Choroid plexus epithelial cell (primary cell): ENCODE results near the gene ADARB2.

Experiments
- DNase-seq: peaks from one replicate; pipeline ENCODE4 v3.0.0-alpha.2; 2010; ENCODE audit warnings: low read depth
- H3K4me3 ChIP-seq: 2 replicates; pipeline ENCODE4 v1.5.1; 2011; ENCODE audit warnings: low read depth, mild to moderate bottlenecking, control low read depth, low read length, moderate library complexity
- TF ChIP-seq, protein P1 (sequence below): conservative IDR thresholded peaks from 2 replicates; pipeline ENCODE4 v1.5.1; 2011; ENCODE audit warnings: low read depth, mild to moderate bottlenecking, control low read depth, inconsistent platforms, low read length, moderate library complexity

ADARB2 gene

DNA sequence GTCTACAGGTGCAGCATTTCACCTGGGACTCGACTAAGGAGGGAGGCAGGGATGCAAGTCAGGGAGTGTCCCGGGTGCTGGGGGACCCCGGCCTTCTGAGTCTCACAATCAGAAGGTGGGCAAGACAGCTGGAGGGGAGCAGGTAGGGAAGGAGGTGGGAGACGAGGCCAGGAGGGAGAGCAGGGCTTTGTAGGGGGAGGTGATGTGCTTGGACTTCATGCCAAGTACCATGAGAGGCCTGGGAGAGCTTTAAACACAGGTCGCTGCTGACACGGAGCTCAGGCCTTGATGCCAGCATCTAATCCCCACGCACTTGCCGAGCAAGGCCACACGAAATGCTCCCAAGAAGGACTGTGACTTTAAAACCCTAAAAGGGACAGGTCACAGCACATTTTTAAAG lies 244.7 kb downstream of the ADARB2 start:
- no peak for DNase-seq
- no peak overlapping the region for H3K4me3 ChIP-seq
- TF ChIP-seq, protein P1, sequence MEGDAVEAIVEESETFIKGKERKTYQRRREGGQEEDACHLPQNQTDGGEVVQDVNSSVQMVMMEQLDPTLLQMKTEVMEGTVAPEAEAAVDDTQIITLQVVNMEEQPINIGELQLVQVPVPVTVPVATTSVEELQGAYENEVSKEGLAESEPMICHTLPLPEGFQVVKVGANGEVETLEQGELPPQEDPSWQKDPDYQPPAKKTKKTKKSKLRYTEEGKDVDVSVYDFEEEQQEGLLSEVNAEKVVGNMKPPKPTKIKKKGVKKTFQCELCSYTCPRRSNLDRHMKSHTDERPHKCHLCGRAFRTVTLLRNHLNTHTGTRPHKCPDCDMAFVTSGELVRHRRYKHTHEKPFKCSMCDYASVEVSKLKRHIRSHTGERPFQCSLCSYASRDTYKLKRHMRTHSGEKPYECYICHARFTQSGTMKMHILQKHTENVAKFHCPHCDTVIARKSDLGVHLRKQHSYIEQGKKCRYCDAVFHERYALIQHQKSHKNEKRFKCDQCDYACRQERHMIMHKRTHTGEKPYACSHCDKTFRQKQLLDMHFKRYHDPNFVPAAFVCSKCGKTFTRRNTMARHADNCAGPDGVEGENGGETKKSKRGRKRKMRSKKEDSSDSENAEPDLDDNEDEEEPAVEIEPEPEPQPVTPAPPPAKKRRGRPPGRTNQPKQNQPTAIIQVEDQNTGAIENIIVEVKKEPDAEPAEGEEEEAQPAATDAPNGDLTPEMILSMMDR, result no peak

DNA sequence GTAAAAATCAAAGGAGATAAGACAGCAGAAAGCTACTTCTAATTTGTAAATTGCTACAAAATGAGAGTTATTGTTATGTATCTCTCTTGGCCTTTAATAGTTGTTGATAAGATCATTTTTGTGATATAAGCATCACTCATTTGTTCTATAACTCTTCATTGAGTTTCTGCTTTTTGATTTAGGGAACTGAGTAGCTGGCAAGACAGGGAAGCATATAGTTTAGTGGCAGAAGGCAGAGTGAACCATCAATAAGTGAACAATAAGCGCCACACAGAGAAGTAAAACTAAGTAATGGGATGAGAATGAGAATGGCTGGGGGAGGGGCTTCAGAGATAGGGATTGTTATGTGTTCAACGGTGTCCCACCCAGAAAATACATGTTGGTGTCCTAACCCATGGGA lies 245.4 kb downstream of the ADARB2 start:
- TF ChIP-seq, protein P1, result no peak
- no peak for DNase-seq
- H3K4me3 ChIP-seq, result no peak overlapping the region

DNA sequence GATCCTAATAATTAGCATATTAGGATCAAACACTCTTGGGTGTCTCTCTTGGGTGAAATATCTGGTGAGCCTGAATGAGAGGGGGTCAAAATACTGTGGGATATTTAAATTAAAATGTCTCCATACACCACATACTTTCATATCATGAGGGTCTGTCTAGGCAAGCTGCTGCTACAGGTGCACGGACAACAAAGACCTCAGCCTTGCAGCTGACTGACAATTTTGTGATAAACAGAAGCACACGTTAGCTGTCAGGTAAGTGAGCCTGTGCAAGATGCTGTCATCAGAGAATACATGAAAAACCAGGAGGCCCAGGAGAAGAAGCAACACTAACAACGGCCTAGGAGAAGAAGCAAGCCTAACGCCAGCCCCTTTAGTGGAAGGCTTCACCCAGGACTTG lies 247.5 kb downstream of the ADARB2 start:
- no peak overlapping the region for H3K4me3 ChIP-seq
- no peak for DNase-seq
- TF ChIP-seq, protein P1, result no peak

DNA sequence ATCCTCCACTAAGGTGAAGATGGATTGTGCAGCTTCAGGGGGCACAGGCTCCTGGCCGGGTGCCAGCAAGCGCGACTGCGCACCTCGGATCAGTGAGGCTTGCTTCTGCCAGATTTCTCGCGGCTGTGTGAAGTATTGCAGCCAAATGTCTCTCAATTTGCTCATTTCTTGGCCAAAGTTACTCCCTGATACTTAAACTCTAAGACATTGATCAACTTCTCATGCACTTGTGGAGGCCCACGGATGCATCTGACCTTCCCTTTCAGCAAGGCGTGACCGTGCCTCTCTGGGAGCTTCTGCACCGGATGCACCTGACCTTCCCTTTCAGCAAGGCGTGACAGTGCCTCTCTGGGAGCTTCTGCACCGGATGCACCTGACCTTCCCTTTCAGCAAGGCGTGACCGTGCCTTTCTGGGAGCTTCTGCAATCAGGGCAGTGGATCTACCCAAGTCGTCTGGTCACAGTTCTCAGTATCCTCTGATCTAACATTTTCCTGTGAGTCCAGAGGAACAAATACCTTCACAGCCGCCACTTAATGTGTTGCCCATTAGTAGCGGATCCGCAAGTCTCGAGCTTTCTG lies 248.3 kb downstream of the ADARB2 start:
- H3K4me3 ChIP-seq, result no peak overlapping the region
- TF ChIP-seq, protein P1, result no peak
- no peak for DNase-seq

DNA sequence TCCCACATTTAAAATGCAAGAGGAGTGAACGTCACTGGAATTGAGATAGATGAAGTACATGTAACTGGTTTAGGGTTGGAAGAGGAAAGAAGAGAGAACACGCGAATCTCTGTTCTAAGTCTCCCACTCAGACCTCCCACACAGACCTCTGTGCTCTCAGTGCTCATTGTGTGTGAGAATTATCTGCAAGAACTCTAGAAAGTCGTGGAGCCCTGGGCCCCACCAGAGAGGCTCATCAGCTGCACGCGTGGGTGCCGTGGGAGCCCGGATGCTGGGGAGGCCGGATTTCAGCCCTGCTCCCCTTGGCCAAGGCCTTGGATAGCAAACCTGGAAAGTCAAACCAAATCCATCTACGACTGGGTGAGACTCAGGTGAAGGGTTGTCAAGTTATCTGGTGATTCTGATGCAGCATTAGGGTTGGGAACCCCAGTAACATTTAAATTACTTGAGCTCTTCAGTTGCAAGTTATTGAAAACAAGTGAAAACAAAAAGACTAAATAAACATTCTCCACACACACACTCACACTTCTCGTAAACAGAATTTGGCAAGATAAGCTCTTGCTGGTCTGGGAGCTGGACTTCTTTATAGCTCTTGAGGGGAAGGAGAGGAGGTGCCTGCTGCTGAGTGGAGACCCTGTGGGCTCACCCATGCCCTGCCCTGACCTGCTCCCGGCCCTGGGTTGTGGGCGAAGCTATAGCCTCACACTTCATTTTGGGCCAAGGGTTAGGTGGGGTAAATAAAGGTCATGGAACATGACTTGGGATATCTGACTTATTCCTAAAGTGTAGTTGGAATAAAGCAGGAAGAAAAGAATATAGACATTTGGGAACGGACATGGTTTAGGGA lies 250.3 kb downstream of the ADARB2 start:
- TF ChIP-seq, protein P1, result no peak
- no peak for DNase-seq

DNA sequence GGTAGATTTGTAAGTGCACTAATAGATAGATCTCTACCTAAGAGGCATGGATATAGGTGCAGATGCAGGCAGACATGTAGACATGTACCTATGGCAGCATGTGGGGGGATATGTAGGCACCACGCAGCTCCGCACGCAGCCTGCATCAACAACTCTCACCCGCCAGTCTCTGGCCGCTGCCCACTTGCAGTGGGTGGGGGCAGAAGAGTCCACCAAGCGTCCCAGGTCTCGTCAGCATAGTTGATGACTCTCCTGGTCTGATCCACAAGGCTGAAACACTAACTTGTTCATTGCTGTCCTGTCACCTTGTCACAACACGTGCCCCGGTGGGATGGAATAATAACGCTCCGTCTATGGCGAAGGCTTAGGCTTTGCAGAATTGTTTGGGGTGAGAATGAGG lies 252.0 kb downstream of the ADARB2 start:
- TF ChIP-seq, protein P1, result no peak
- DNase-seq, result no peak
- H3K4me3 ChIP-seq, result no peak overlapping the region

More for the DNA sequence above, 250.3 kb downstream of the ADARB2 start:
- no peak overlapping the region for H3K4me3 ChIP-seq
